Hindlimb muscle (tissue), 1 donor: ENCODE data around the gene CASP5. TPM values are rescaled to one million over a fixed set of nuclear protein-coding genes. Genes with fewer than 3 reads are reported as not detected.
"Not testable (repeated sequence)": the region's sequence is repeated elsewhere in the genome, so short reads cannot be mapped to it uniquely, and the experiment has no call there.

Source experiments
- DNase-seq: peaks from one replicate; pipeline ENCODE4 v3.0.0-alpha.2; 2013
- polyA plus RNA-seq: library from polyadenylated mRNA; unstranded; fragments of 120-200 nt; gene quantifications from one replicate; pipeline ENCODE4 v1.2.1, GENCODE V29; 2013; ENCODE audit not compliant: insufficient read length

The CASP5 gene
- polyA plus RNA-seq, 1 donor = not detected

- no peak for DNase-seq
These were observed 10.4 kb upstream of the CASP5 start for GRCh38 chr11:105033343-105033742.

GRCh38 chr11:105032495-105032894 lies 9.5 kb upstream of the CASP5 start:
- DNase-seq = no peak

GRCh38 chr11:105027678-105028077 lies 4.7 kb upstream of the CASP5 start:
- no peak for DNase-seq

GRCh38 chr11:105024394-105024793 lies 1.4 kb upstream of the CASP5 start:
- no peak for DNase-seq

- no peak for DNase-seq
These were observed 441 bp downstream of the CASP5 start for GRCh38 chr11:105022527-105022926.

- no peak for DNase-seq
These were observed 15.5 kb downstream of the CASP5 start for GRCh38 chr11:105007463-105007862.

- DNase-seq = no peak
These were observed 17.5 kb downstream of the CASP5 start for GRCh38 chr11:105005451-105005845.

GRCh38 chr11:105004021-105004420 lies 18.9 kb downstream of the CASP5 start:
- DNase-seq = peak; percentile 5

GRCh38 chr11:105003151-105003550 lies 19.8 kb downstream of the CASP5 start:
- DNase-seq = no peak

GRCh38 chr11:105000797-105001196 lies 22.2 kb downstream of the CASP5 start:
- DNase-seq = no peak

- no peak for DNase-seq
These were observed 22.8 kb downstream of the CASP5 start for GRCh38 chr11:105000167-105000566.

GRCh38 chr11:104999721-105000120 lies 23.2 kb downstream of the CASP5 start:
- no peak for DNase-seq

GRCh38 chr11:104997288-104997687 lies 25.7 kb downstream of the CASP5 start:
- no peak for DNase-seq

- DNase-seq = no peak
These were observed 28.0 kb downstream of the CASP5 start for GRCh38 chr11:104995001-104995408.

- DNase-seq = no peak
These were observed 30.2 kb downstream of the CASP5 start for GRCh38 chr11:104992781-104993180.

GRCh38 chr11:104991994-104992393 lies 31.0 kb downstream of the CASP5 start:
- DNase-seq = no peak

- DNase-seq = no peak
These were observed 38.2 kb downstream of the CASP5 start for GRCh38 chr11:104984808-104985207.

GRCh38 chr11:104979839-104980238 lies 43.1 kb downstream of the CASP5 start:
- no peak for DNase-seq

- DNase-seq = no peak
These were observed 49.4 kb downstream of the CASP5 start for GRCh38 chr11:104973616-104974015.

GRCh38 chr11:104972924-104973323 lies 50.0 kb downstream of the CASP5 start:
- DNase-seq = not testable (repeated sequence)

GRCh38 chr11:104970756-104971155 lies 52.2 kb downstream of the CASP5 start:
- DNase-seq = no peak

GRCh38 chr11:104968856-104969776 lies 53.9 kb downstream of the CASP5 start:
- DNase-seq = peak; percentile 61

- peak; percentile 67 for DNase-seq
These were observed 54.6 kb downstream of the CASP5 start, which contains the start of gene CASP4 for GRCh38 chr11:104968355-104968855. Gene CASP4 (minus strand): TSS chr11:104968574. CDS start chr11:104968525, 49 bp downstream.
